NCI-H187 treated with DMSO at 0.1 percent for 48 hours (cell line): ENCODE results near the gene PGM2.

Source experiments
- DNase-seq: peaks from one replicate; lab custom pipeline; 2025; lab: John Stamatoyannopoulos, UW

Gene PGM2

DNA sequence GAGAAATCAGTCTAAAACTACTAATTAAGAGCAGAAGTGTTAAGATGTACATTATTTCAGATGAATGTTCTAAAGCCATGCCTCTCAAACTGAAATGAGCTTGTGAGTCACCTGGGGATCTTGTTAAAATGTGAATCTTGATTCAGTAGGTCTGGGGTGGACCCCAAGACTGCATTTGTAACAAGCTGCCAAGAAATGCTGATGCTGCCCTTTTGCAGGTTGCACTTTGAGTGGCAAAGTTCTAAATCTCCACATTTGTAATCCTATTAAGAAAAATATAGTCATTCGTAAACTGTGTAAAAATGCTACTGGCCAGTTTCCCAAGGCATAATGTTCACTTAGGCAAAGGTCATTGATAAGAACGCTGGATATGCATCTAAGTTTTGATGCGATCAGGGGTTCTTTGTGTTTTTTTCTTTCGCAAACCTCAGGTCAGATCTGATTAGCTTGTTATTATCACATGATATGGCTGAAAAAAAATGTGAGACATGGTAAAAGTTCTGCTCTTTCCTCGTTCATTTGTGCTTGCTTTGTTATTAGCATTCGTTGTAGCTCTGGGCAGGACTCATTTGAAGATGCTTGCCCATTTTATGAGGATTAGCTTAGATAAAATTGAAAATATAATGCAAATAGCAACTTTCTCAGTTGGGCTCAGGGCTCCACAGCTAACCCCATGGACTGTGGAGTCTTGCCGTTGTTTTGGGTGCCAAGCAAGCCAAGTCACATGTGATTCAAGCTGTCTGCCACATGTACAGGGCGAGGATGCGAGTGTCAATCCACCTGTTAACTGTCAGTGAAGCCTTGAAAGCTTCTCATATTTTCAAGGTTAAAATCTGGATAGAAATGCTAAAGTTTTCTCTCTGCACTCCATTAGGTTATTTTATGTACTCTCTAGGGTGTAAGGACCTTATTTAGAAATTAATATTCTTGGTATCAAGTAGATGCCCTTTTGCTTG is 76.5 kb downstream of the PGM2 start:
- no peak for DNase-seq

GRCh38 chr4:37903901-37904300 is 77.4 kb downstream of the PGM2 start:
- DNase-seq = no peak

DNA sequence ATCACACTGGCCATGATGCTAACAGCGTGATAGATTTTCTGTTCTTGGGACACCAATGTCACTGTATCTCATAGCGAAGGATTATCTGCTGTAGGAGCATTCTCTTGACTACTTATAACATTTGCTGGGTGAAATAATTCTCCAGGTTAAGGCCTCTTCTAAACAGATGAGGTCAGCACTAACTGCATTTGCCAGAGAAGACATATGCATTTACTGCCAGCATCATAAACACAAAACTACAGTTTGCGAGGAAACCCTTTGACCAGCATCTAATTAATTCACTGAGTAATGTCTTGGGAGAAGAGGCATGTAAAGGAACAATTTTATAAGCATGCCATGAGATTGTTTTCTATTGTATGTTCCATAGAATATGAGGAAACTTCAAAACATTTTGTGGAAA is 78.3 kb downstream of the PGM2 start:
- DNase-seq = no peak

- no peak for DNase-seq
These were observed 79.2 kb downstream of the PGM2 start for GRCh38 chr4:37905533-37906169.

- DNase-seq = no peak
These were observed 82.2 kb downstream of the PGM2 start for GRCh38 chr4:37908488-37909331.

- DNase-seq = no peak
These were observed 83.0 kb downstream of the PGM2 start for GRCh38 chr4:37909332-37910090.

GRCh38 chr4:37910091-37910486 is 83.6 kb downstream of the PGM2 start:
- no peak for DNase-seq
